Retinal pigment epithelial cell (primary cell): ENCODE measurements around the gene MED14.
A peak's percentile ranks its signal among the peaks of the same experiment; 100 is the strongest.

Source experiments
- DNase-seq: peaks from one replicate; pipeline ENCODE4 v3.0.0-alpha.2; 2010; ENCODE audit warnings: low read depth
- H3K4me3 ChIP-seq: 2 replicates; pipeline ENCODE4 v1.5.1; 2011; ENCODE audit warnings: mild to moderate bottlenecking, low read length, control low read depth, moderate library complexity
- CTCF ChIP-seq: conservative IDR thresholded peaks from 2 replicates; pipeline ENCODE4 v1.5.1; 2011; ENCODE audit warnings: low read depth, low read length, control low read depth, inconsistent platforms

Gene MED14

GRCh38 chrX:40663880-40664630 lies 71.3 kb downstream of the MED14 start:
- no peak overlapping the region for H3K4me3 ChIP-seq
- no peak for DNase-seq
- TF ChIP-seq CTCF: peak; percentile 60

- DNase-seq: no peak
- no peak overlapping the region for H3K4me3 ChIP-seq
- no peak for TF ChIP-seq CTCF
These were observed 72.1 kb downstream of the MED14 start for GRCh38 chrX:40663078-40663740.

- TF ChIP-seq CTCF: no peak
- no peak overlapping the region for H3K4me3 ChIP-seq
- DNase-seq: no peak
These were observed 73.9 kb downstream of the MED14 start for GRCh38 chrX:40661489-40661888.

- no peak for DNase-seq
- TF ChIP-seq CTCF: no peak
- H3K4me3 ChIP-seq: no peak overlapping the region
These were observed 75.0 kb downstream of the MED14 start for GRCh38 chrX:40660381-40660780.

- no peak for TF ChIP-seq CTCF
- H3K4me3 ChIP-seq: no peak overlapping the region
- no peak for DNase-seq
These were observed 81.8 kb downstream of the MED14 start for GRCh38 chrX:40653535-40653934.

- no peak for TF ChIP-seq CTCF
- H3K4me3 ChIP-seq: no peak overlapping the region
- DNase-seq: no peak
These were observed 82.7 kb downstream of the MED14 start for GRCh38 chrX:40652664-40653063.
